ENCODE data around the gene GSTM3.
"Not testable (repeated sequence)": the region's sequence is repeated elsewhere in the genome, so short reads cannot be mapped to it uniquely, and the experiment has no call there.

GSTM3 gene

GRCh38 chr1:109775398-109775797, 34.6 kb upstream of the GSTM3 start:
- no peak for DNase-seq (ENCODE audit: low spot score)

DNA sequence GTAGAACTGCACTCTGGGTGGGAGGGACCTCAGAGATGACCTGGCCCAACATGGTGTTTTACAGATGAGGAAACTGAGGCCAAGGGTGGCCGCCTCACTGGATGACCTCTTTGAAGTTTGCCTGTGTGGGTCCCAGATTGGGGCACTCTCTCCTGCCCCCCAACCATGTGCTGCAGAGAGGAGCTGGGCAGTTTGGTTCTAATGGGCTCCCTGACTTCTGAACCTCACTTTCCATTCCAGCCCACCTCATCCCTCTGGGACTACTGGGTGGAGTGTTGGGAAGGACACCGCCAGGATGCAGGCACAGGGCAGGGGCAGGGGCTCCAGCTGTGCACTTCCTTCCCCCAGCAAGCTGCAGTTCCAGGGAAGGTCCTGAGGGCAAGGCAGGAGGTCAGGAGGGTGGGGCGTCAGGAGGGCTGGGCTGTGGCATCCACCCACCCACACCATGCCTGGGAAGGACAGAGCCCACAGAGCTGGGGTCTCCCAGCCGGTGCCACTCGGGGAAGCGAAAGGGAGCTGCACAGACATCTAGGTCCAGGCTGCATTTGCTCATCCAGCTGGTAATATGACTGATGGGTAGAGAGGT, 33.2 kb upstream of the GSTM3 start:
- DNase-seq (ENCODE audit: low spot score), result no peak

DNA sequence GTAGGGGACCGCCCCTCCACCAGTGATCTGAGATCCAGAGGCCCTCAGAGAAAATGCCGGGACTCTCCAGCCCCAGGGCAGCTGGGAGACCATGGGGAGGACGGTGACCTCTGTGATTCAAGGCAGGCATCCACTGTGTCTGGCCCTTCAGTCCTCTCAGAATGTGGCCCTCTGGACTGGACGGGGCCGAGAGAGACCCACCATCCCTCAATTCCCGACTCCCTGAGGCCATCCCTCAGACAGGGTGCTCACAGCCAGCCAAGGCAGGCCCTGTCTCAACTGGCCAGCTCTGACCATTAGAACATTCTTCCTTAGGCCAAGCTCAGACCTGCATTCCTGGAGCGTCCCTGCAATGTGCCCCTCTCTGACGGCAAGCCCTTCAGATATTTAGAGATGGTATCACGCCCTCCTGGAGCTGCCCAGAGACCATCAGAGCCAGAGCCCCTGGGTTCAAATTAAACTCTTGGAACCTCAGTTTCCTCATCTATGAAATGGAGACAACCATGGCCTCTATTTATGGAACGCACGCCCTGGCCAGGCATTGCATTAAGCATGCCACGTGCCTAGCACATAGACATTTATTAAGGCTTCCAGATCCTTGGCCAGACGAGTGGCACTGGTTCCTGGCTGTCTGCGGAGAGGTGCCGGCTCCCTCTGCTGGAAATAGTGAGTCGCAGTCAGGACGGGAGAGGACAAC, 32.5 kb upstream of the GSTM3 start:
- DNase-seq (ENCODE audit: low spot score), result peak; percentile 79

- no peak for DNase-seq (ENCODE audit: low spot score)
These were observed 31.9 kb upstream of the GSTM3 start for GRCh38 chr1:109772658-109773202.

DNA sequence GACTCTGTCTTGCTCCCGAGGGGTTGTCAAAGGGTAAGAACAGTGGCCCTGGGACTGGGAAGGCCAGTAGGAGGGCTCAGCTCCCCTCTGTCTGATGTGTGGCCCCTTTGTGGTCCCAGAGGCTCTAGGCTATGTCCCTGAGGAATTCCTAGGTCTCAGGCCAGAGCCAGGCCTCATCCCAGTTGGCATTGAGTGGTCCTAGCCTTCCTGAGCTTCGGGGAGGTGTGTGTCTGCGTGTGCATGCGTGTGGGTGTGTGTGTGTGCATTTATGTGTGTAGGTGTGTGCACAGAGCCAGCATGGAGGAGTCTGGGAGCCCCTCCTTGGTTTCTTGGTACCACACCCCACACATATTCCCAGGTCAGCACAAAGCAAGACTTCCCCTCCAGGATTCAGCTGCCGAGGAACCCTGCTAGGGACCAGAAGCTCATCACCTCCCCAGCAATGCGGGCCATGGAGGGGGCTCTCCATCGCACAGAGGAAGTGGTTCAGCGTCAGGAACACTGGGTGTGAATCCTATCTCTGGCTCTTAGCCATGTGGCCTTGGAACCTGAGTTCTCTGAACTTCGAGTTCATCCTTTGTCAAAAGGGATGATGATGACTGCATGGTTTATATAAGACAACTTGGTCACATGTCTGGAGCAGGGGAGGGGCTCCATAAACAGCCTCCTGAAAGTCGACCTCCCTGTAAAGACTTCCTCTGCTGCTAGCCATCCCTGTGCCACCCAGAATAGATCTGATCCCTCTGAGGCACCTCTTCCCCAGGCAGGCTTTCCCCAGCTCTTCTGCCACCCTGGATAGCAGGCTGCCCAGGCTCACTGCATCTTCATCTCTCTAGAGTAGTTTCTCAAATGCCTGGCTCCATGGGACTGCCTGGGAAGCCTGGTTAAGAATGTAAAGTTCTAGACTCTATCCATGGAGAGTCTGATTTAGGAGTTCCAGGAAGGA, 31.1 kb upstream of the GSTM3 start:
- no peak for DNase-seq (ENCODE audit: low spot score)

DNA sequence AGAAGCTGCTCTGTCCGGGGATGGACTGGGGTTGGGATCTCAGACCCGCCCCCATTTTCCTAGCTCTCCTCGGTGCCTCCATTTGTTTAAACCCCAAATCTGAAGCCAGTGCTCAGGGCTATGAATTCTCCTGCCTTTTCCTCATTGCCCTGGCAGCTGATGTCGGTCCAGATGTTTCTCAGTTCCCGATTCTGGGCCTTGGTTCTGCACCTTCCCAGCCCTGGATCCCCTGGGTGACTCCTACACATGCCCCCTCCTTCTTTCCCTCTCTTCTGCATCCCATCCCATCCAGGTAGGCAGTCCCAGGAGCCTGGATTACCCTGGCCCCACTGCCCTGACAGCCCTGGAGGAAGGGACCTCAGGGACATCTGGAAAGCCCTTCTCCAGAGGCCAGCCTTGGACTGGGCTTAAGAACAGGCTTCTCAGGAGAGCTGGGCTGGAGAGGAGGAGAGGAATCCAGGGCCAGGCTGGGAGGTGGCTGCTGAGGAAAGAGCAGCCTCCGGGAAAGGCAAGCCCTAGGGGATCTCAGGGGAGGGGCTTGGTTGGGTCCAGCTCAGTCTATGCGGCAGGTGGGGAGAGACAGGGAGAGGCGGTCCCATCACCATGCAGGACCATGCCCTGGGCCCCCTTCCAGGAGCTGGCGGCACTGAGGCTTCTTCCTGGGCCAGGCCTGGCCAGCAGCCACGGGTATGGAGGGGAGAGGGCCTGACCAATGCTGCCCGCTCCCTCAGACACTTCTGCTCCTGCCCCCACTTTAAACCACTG, 29.7 kb upstream of the GSTM3 start:
- peak; percentile 79 for DNase-seq (ENCODE audit: low spot score)

DNA sequence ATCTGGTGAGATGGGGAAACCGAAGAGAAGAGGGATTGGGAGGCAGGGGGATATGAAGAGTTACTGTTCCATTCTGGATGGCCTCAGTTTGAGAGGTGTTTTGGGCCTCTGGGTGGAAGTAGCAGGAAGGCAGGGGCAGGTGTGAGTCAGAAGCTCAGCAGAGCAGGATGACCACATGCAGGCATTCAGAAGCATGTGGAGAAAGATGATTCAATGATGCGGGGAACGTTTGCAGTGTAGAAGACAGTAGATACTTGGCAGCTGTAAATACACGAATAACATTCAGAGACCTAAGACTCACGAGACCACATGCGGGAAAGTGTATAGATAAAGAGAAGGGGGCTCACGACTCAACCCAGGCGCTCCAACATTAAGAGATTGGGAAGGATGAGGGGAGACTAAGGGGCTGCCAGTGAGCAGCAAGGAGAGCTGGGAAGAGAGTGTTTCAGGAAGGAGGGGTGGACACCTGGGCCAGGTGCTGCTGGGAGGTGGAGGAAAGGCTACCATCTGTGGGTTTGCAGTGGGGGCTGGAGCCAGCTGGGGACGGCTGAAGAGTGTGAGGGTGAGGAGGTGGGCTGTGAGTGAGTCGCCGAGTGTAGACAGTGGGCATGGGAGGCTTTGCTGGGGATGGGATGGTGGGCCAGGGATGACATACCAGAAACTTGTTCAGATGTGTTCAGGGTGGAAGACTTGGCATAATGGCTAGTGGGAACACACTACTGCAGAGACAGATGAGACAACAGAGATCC, 28.7 kb upstream of the GSTM3 start:
- DNase-seq (ENCODE audit: low spot score), result no peak

GRCh38 chr1:109768820-109769219, 28.0 kb upstream of the GSTM3 start:
- no peak for DNase-seq (ENCODE audit: low spot score)

GRCh38 chr1:109768335-109768650, 27.5 kb upstream of the GSTM3 start:
- no peak for DNase-seq (ENCODE audit: low spot score)

DNA sequence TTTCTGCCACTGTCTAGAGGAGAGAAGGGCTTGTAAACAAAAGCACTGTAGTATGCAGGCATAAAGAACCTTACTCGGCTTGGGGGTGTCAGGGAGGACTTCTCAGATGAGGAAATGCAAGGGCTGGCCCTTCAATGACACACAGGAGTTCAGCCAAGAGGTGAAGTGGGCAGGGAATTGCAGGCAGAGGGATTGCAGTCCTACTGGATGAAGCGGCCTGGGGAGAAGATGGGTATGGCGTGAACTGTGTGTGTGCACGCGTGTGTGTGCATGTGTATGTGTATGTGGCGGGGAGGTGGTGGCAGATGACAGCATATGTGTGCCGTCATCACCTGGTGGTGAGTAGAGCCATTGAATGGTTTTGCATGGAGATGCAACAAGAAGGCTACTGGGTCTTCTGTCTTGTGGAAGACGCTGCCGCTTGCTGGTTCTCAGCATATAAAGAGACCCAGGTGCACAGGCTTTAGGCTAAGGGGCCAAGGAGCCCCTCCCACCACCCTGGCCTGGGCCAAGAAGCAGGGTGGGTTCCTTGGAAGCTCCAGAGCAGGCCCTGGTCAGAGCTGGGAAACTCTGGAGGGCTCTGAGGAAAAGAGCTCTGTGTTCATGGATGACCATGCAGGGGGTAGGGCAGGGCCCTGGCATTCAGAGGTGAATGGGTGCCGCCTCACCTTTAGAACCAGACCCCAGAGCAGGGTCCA, 26.9 kb upstream of the GSTM3 start:
- no peak for DNase-seq (ENCODE audit: low spot score)

DNA sequence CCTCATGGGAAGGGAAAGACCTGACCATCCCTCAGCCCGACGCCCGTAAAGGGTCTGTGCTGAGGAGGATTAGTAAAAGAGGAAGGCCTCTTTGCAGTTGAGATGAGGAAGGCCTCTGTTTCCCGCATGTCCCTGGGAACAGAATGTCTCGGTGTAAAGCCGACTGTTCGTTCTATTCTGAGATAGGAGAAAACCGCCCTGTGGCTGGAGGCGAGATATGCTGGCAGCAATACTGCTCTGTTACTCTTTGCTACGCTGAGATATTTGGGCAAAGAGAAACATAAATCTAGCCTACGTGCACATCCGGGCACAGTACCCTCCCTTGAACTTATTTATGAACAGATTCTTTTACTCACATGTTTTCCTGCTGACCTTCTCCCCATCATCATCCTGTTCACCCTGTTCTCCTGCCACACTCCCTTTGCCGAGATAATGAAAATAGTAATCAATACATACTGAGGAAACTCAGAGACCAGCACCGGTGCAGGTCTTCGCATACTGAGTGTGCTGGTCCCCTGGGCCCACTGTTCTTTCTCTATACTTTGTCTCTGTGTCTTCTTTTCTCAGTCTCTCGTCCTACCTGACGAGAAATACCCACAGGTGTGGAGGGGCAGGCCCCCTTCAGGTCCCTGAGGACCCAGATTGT, 26.3 kb upstream of the GSTM3 start:
- not testable (repeated sequence) for DNase-seq (ENCODE audit: low spot score)

- no peak for DNase-seq (ENCODE audit: low spot score)
These were observed 25.2 kb upstream of the GSTM3 start for GRCh38 chr1:109765896-109766615.

DNA sequence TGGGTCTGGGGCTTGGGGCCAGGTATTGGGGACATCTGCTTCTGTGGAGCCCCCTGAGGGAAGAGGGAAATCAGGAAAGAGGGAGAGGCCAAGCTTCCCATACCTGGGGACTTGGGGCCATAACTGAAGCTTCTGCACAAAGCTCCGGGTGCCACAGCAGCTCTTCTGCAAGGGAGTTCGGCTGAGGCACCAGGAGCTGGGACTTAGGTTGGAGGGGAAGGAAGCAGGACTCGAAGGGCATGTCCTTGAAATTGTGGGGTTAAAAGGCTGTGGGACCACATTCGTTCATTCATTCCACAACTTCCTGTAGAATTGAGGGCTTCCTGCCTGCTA, 24.6 kb upstream of the GSTM3 start:
- DNase-seq (ENCODE audit: low spot score), result no peak

DNA sequence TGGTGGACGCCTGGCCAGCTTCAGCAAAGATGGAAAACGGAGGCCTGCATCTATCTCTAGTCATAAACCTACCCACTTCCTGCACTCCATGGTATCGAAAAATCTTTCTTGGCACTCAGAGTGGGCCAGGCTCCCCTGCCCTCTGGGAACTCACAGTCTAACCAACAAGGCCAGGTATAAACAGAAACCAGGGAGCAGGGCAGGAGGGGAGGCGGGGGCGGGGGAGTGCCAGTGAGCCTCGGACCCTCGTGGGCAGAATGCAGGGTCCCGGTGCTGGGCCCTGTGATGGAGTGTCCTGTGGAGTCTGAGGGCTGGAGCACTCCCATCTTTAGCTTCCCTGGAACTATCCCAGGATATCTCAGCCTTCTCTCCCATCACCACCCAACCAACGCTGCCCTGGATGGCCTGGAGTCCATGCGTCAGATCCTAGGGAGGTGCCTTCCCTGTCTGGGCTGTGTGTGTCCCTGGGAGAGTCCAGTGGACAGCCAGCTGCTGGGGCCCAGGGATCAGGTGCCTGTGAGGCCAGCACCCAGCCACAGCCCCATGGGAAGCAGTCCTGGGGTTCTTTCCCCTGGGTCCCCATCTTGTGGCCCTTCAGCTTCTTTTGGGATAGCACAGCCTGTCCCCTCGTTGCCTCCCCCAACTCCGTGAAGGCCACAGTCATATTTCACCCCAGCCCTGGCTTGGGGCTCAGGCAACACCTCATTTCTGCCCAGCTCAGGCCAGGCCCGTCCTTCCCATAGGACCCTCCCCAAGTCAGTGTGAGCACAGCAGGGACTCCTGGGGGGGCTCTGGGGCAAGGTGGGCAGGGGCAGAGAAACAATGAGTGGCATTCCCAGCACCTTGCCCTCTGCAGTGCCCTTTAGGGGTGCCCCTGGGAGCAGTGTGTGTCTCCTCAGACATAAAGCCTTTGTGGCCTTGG, 24.0 kb upstream of the GSTM3 start:
- DNase-seq (ENCODE audit: low spot score), result no peak

GRCh38 chr1:109763646-109764415, 23.0 kb upstream of the GSTM3 start, which contains the start of gene EPS8L3:
Gene EPS8L3, minus strand, starts transcription at chr1:109763923. Its CDS starts 2,174 bp downstream, at chr1:109761749.
- DNase-seq (ENCODE audit: low spot score), result no peak

- DNase-seq (ENCODE audit: low spot score), result no peak
These were observed 22.2 kb upstream of the GSTM3 start for GRCh38 chr1:109762821-109763645.

All from putamen (tissue), 1 donor.